ENCODE results near the gene NAGS. TPM values are rescaled to one million over a fixed set of nuclear protein-coding genes. Genes with fewer than 3 reads are reported as not detected.

NAGS gene, protein sequence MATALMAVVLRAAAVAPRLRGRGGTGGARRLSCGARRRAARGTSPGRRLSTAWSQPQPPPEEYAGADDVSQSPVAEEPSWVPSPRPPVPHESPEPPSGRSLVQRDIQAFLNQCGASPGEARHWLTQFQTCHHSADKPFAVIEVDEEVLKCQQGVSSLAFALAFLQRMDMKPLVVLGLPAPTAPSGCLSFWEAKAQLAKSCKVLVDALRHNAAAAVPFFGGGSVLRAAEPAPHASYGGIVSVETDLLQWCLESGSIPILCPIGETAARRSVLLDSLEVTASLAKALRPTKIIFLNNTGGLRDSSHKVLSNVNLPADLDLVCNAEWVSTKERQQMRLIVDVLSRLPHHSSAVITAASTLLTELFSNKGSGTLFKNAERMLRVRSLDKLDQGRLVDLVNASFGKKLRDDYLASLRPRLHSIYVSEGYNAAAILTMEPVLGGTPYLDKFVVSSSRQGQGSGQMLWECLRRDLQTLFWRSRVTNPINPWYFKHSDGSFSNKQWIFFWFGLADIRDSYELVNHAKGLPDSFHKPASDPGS
- 1.0 and 2.7 TPM in 2 replicates for total RNA-seq

DNA sequence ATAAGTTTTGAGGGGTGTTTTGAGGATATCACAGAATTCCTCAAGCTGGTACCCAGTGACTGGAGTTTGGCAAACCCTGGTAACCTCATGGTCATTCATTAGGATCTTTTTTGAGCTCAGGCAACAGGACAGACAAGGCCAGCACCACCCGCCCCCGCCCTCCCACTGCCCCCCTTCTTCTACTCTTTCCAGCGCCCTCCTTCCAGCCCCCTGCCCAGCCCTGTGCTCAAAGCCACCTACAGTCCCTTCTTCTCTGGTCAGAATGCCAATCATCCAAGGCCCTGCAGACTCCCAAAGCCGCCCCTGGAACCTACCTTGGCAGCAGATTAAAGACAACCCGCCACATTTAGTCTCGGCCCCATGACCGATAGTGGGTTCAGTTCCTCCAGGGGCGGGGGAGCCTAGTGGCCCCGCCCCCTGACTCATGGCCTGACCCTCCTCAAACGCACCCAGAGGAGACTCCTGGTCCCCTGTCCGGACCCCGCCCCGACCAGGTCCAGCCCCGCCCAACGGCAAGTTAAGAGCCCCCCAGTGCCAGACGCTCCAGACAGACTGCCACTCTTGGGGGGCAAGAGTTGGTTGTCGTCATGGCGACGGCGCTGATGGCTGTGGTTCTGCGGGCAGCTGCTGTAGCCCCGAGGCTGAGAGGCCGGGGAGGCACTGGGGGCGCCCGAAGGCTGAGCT, at the start of gene NAGS:
TSS of gene NAGS (plus strand) at position 546 of the 684 bp plus-strand sequence. CDS start at position 588, 42 bp downstream.

DNA sequence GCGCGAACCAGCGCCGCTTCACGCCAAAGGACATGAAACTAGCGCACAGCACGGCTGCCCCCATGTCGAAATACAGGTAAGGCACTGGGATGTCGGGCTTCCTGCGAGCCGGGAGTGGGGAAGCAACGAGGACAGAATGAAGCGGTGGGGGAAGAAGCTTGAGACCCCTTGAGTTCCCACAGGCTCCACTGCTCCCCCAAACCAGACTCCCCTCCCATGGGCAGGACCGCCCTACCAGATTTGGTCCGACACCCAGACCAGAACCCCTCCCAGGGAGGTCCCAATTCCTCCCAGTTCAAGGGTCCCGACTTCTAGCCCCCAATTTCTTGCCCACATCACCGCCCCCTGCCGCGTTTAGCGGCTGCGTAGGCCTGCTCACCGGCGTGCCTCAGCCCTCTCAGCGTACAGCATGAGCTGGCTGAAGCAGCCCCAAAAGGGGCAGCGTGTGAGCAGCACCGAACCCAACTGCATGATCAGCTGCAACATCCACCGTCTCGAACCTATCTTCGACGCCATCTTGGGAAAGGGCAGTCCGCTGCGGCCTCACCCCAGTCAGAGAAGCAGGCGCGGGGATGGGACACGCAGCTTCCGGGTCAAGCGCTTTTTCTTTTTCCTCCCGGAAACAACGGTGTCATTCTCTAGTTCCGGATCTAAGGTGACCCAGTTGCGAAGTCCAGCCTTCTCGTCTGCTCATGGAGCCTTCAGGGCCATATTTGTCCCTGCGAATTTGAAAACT, 10.2 kb downstream of the NAGS start, which contains the start of gene TMEM101:
TSS of gene TMEM101 (minus strand) at position 527 of the 736 bp plus-strand sequence. CDS start at position 516, 11 bp downstream.

Other genes starting within 250 kb of the NAGS start
- gene SOST, start 245.8 kb upstream of the NAGS start, total RNA-seq = 8.8 and 20.9 TPM in 2 replicates
- 68.1 and 92.4 TPM in 2 replicates for gene DUSP3, start 225.6 kb upstream of the NAGS start, total RNA-seq
- gene CFAP97D1, start 224.2 kb upstream of the NAGS start, total RNA-seq = under 0.01 TPM in 1 of 2 replicates, not detected in the other
- gene MPP3, start 171.5 kb upstream of the NAGS start, total RNA-seq = 9.2 and 18.6 TPM in 2 replicates
- not detected in 2 replicates for gene CD300LG, start 157.4 kb upstream of the NAGS start, total RNA-seq
- 5.1 and 10.7 TPM in 2 replicates for gene MPP2, start 97.1 kb upstream of the NAGS start, total RNA-seq
- gene PPY, start 62.1 kb upstream of the NAGS start, total RNA-seq = not detected in 2 replicates
- gene PYY, start 50.7 kb upstream of the NAGS start, total RNA-seq = not detected in 2 replicates
- gene TMEM101, start 10.3 kb downstream of the NAGS start, total RNA-seq = 63.0 and 66.7 TPM in 2 replicates
- gene LSM12, start 62.0 kb downstream of the NAGS start, total RNA-seq = 21.3 and 23.3 TPM in 2 replicates
- 29.9 and 33.6 TPM in 2 replicates for gene G6PC3, start 66.1 kb downstream of the NAGS start, total RNA-seq
- gene HDAC5, start 119.0 kb downstream of the NAGS start, total RNA-seq = 59.1 and 95.5 TPM in 2 replicates
- gene HROB, start 137.3 kb downstream of the NAGS start, total RNA-seq = 0.85 and 0.99 TPM in 2 replicates
- 0.33 and 0.40 TPM in 2 replicates for gene ASB16, start 166.1 kb downstream of the NAGS start, total RNA-seq
- 35.6 and 38.0 TPM in 2 replicates for gene TMUB2, start 182.3 kb downstream of the NAGS start, total RNA-seq
- gene ATXN7L3, start 195.3 kb downstream of the NAGS start, total RNA-seq = 49.3 and 50.2 TPM in 2 replicates
- 37.5 and 41.2 TPM in 2 replicates for gene UBTF, start 215.1 kb downstream of the NAGS start, total RNA-seq

All from smooth muscle cell of the pulmonary artery (primary cell).